Calu3 (cell line): ENCODE results near the gene DAB1. TPM values are rescaled to one million over a fixed set of nuclear protein-coding genes. Genes with fewer than 3 reads are reported as not detected.

Source experiments
- BruUV-seq: library from RNA; stranded (reverse); fragments of 400-500 nt; replicated peaks from 2 replicates; lab custom pipeline; 2021; lab: Mats Ljungman, UMichigan
- CTCF ChIA-PET: fragments of 300-600 bp; sonication (Branson Sonifier 250); formaldehyde crosslinking; loops from one replicate; lab custom pipeline; 2022; ENCODE audit warnings: antibody characterized with exemption; lab: Charles Lee
- DNase-seq: peaks from one replicate; pipeline ENCODE4 v3.0.0; 2022
- H3K27ac Mint-ChIP-seq: one replicate; pipeline ENCODE4 v1.8.0; 2022; ENCODE audit warnings: mixed read lengths; ENCODE audit not compliant: unreplicated experiment
- H3K27me3 Mint-ChIP-seq: one replicate; pipeline ENCODE4 v1.8.0; 2022; ENCODE audit warnings: mixed read lengths; ENCODE audit not compliant: unreplicated experiment
- H3K36me3 Mint-ChIP-seq: one replicate; pipeline ENCODE4 v1.8.0; 2022; ENCODE audit warnings: mild to moderate bottlenecking, moderate library complexity, mixed read lengths; ENCODE audit not compliant: insufficient read depth, unreplicated experiment
- H3K4me1 Mint-ChIP-seq: one replicate; pipeline ENCODE4 v1.8.0; 2022; ENCODE audit warnings: mild to moderate bottlenecking, low read depth, mixed read lengths; ENCODE audit not compliant: unreplicated experiment
- H3K4me3 Mint-ChIP-seq: one replicate; pipeline ENCODE4 v1.8.0; 2022; ENCODE audit warnings: mild to moderate bottlenecking, low read depth, moderate library complexity, mixed read lengths; ENCODE audit not compliant: unreplicated experiment
- H3K9me3 Mint-ChIP-seq: one replicate; pipeline ENCODE4 v1.8.0; 2022; ENCODE audit warnings: low read depth, mixed read lengths; ENCODE audit not compliant: unreplicated experiment
- CTCF ChIP-seq: fragments of 200-600 bp; IDR thresholded peaks from one replicate; pipeline ENCODE4 v1.8.0; 2022; ENCODE audit warnings: antibody characterized with exemption; ENCODE audit not compliant: unreplicated experiment
- intact Hi-C: fragments of 100-400 bp; cut with micrococcal nuclease; formaldehyde crosslinking; loops from one replicate; pipeline ENCODE4 v1.10.0; 2022; ENCODE audit not compliant: unreplicated experiment
- total RNA-seq: library from RNA; stranded (reverse); gene quantifications from 2 replicates; pipeline ENCODE4 v1.2.3, GENCODE V29; 2022

Gene DAB1
- total RNA-seq, 1 experiment from 2014 or later = not detected

GRCh38 chr1:57165546-57165945, 258.3 kb downstream of the DAB1 start:
- TF ChIP-seq CTCF = no peak
- Mint-ChIP-seq H3K27ac (no peak overlapping the region), H3K4me3 (no peak overlapping the region), H3K36me3 (no peaks in the 10 kb centered on the region), H3K9me3 (peaks cover 7% of the 10 kb centered on the region), H3K4me1 (no peaks in the 10 kb centered on the region), H3K27me3 (no peaks in the 10 kb centered on the region)
- no peak for DNase-seq
- intact Hi-C loops = no loop called here
- no TSS peak for BruUV-seq
- CTCF ChIA-PET = no interaction called here

GRCh38 chr1:57164584-57164983, 259.3 kb downstream of the DAB1 start:
- Mint-ChIP-seq H3K4me1 (no peaks in the 10 kb centered on the region), H3K4me3 (no peak overlapping the region), H3K36me3 (no peaks in the 10 kb centered on the region), H3K27ac (no peak overlapping the region), H3K9me3 (peaks cover 4% of the 10 kb centered on the region), H3K27me3 (no peaks in the 10 kb centered on the region)
- TF ChIP-seq CTCF = no peak
- DNase-seq = no peak
- no TSS peak for BruUV-seq
- CTCF ChIA-PET = no interaction called here
- intact Hi-C loops = no loop called here

GRCh38 chr1:57163789-57164188, 260.1 kb downstream of the DAB1 start:
- no TSS peak for BruUV-seq
- Mint-ChIP-seq H3K9me3 (peaks cover 2% of the 10 kb centered on the region), H3K27ac (no peak overlapping the region), H3K4me1 (no peaks in the 10 kb centered on the region), H3K4me3 (no peak overlapping the region), H3K27me3 (no peaks in the 10 kb centered on the region), H3K36me3 (no peaks in the 10 kb centered on the region)
- CTCF ChIA-PET = no interaction called here
- TF ChIP-seq CTCF = no peak
- intact Hi-C loops = no loop called here
- no peak for DNase-seq

GRCh38 chr1:57163325-57163724, 260.5 kb downstream of the DAB1 start:
- Mint-ChIP-seq H3K4me3 (no peak overlapping the region), H3K36me3 (no peaks in the 10 kb centered on the region), H3K27me3 (no peaks in the 10 kb centered on the region), H3K4me1 (no peaks in the 10 kb centered on the region), H3K27ac (no peak overlapping the region), H3K9me3 (peaks cover 2% of the 10 kb centered on the region)
- intact Hi-C loops = no loop called here
- no TSS peak for BruUV-seq
- CTCF ChIA-PET = no interaction called here
- TF ChIP-seq CTCF = no peak
- no peak for DNase-seq
